OCI-LY7 (cell line): ENCODE data around the gene PRPF40A. TPM values are rescaled to one million over a fixed set of nuclear protein-coding genes. Genes with fewer than 3 reads are reported as not detected.

Experiments used
- BruUV-seq: library from RNA; stranded (reverse); fragments of 400-500 nt; replicated peaks from 2 replicates; lab custom pipeline; 2021; lab: Mats Ljungman, UMichigan
- CTCF ChIA-PET: fragments of 300-600 bp; sonication (Branson Sonifier 250); formaldehyde crosslinking; loops from one replicate; lab custom pipeline; 2022; ENCODE audit warnings: antibody characterized with exemption; ENCODE audit not compliant: unreplicated experiment; lab: Charles Lee
- POLR2A ChIA-PET: fragments of 300-600 bp; sonication (Branson Sonifier 250); formaldehyde crosslinking; loops from one replicate; lab custom pipeline; 2022; ENCODE audit warnings: antibody characterized with exemption; lab: Charles Lee
- DNase-seq: peaks from one replicate; pipeline ENCODE4 v3.0.0-alpha.2; 2015; ENCODE audit warnings: low spot score
- H2AFZ ChIP-seq: fragments of 200-600 bp; sonication (generic), shearing (Covaris generic); 2 replicates; pipeline ENCODE4 v1.6.1; 2014; ENCODE audit warnings: mild to moderate bottlenecking, antibody characterized with exemption, low read length, moderate library complexity
- H3K27ac ChIP-seq: fragments of 200-600 bp; sonication (generic); 2 replicates; pipeline ENCODE4 v1.5.1; 2014; ENCODE audit warnings: mixed run types, low read depth, mild to moderate bottlenecking, moderate library complexity, low read length, inconsistent platforms; ENCODE audit not compliant: poor library complexity, severe bottlenecking
- H3K36me3 ChIP-seq: fragments of 200-600 bp; sonication (generic); 2 replicates; pipeline ENCODE4 v1.6.1; 2014; ENCODE audit warnings: mild to moderate bottlenecking, antibody characterized with exemption, low read length, moderate library complexity, mixed read lengths; ENCODE audit not compliant: insufficient read depth
- H3K4me1 ChIP-seq: fragments of 200-600 bp; sonication (generic); 2 replicates; pipeline ENCODE4 v1.5.1; 2014; ENCODE audit warnings: mild to moderate bottlenecking, low read length; ENCODE audit not compliant: insufficient read depth, poor library complexity, severe bottlenecking
- H3K4me2 ChIP-seq: fragments of 200-600 bp; sonication (generic); 2 replicates; pipeline ENCODE4 v1.6.1; 2014; ENCODE audit warnings: mild to moderate bottlenecking, low read length
- H3K4me3 ChIP-seq: fragments of 200-600 bp; sonication (generic); 2 replicates; pipeline ENCODE4 v1.5.1; 2014; ENCODE audit warnings: mild to moderate bottlenecking, low read depth, low read length; ENCODE audit not compliant: poor library complexity, severe bottlenecking
- H3K79me2 ChIP-seq: fragments of 200-600 bp; sonication (generic); 2 replicates; pipeline ENCODE4 v1.6.1; 2016; ENCODE audit warnings: low read depth, mild to moderate bottlenecking, low read length, moderate library complexity, mixed read lengths; ENCODE audit not compliant: insufficient read depth
- H3K9me2 ChIP-seq: fragments of 200-600 bp; sonication (generic); 2 replicates; pipeline ENCODE4 v1.6.1; 2016; ENCODE audit warnings: mild to moderate bottlenecking, low read length, mixed read lengths; ENCODE audit not compliant: insufficient read depth
- H3K9me3 ChIP-seq: fragments of 200-600 bp; sonication (generic); 2 replicates; pipeline ENCODE4 v1.6.1; 2014; ENCODE audit warnings: mild to moderate bottlenecking, mixed run types, low read length, mixed read lengths
- H4K20me1 ChIP-seq: fragments of 200-600 bp; sonication (generic); 2 replicates; pipeline ENCODE4 v1.6.1; 2014; ENCODE audit warnings: mild to moderate bottlenecking, antibody characterized with exemption, low read length, moderate library complexity, mixed read lengths; ENCODE audit not compliant: insufficient read depth
- CTCF ChIP-seq: fragments of 200-600 bp; sonication (generic); conservative IDR thresholded peaks from 2 replicates; pipeline ENCODE4 v1.5.1; 2014; ENCODE audit warnings: mild to moderate bottlenecking, antibody characterized with exemption, low read length, moderate library complexity, mixed read lengths
- EZH2phosphoT487 ChIP-seq: fragments of 200-600 bp; sonication (generic); IDR thresholded peaks from 2 replicates; pipeline ENCODE4 v1.6.1; 2018; ENCODE audit warnings: low read depth, borderline replicate concordance, mild to moderate bottlenecking, mixed run types, antibody characterized with exemption, low read length, moderate library complexity, mixed read lengths
- intact Hi-C: fragments of 100-400 bp; cut with micrococcal nuclease; formaldehyde crosslinking; loops from one replicate; pipeline ENCODE4 v1.10.0; 2022; ENCODE audit not compliant: unreplicated experiment
- total RNA-seq, 2 experiments: library from RNA; depleted of rRNA in 1 of 2; stranded (reverse); fragments of >200 nt in 1 of 2; shearing (Covaris generic) in 1 of 2; gene quantifications; 2 replicates each; pipeline ENCODE4 v1.2.3, GENCODE V29; 2014 to 2022

Gene PRPF40A
- total RNA-seq, 2 experiments from 2014 or later = 156 to 177 TPM

GRCh38 chr2:152761214-152761613, 44.0 kb upstream of the PRPF40A start:
- no peaks in the 10 kb centered on the region for H3K9me2 ChIP-seq
- no peak for DNase-seq
- BruUV-seq = no TSS peak
- H3K36me3 ChIP-seq = peaks cover 82% of the 10 kb centered on the region
- no peak overlapping the region for H3K27ac ChIP-seq
- CTCF ChIA-PET = no interaction called here
- peaks cover 10% of the 10 kb centered on the region for H3K4me1 ChIP-seq
- H3K9me3 ChIP-seq = no peaks in the 10 kb centered on the region; the same call in 1 of the 2 replicates
- H3K4me2 ChIP-seq = no peak overlapping the region
- H3K79me2 ChIP-seq = no peaks in the 10 kb centered on the region
- H3K4me3 ChIP-seq = no peak overlapping the region
- POLR2A ChIA-PET = no interaction called here
- H4K20me1 ChIP-seq = no peaks in the 10 kb centered on the region
- H2AFZ ChIP-seq = no peak overlapping the region
- intact Hi-C loops = no loop called here
- TF ChIP-seq CTCF (no peak), EZH2phosphoT487 (no peak)

GRCh38 chr2:152759290-152760072, 42.2 kb upstream of the PRPF40A start:
- no TSS peak for BruUV-seq

More at GRCh38 chr2:152759290-152760072, 42.2 kb upstream of the PRPF40A start:
- no peak for DNase-seq
- no peaks in the 10 kb centered on the region for H4K20me1 ChIP-seq
- H3K36me3 ChIP-seq = peaks cover 93% of the 10 kb centered on the region
- peaks cover 8% of the 10 kb centered on the region for H3K4me1 ChIP-seq
- H3K4me2 ChIP-seq = no peak overlapping the region
- CTCF ChIA-PET = no interaction called here
- H3K4me3 ChIP-seq = no peak overlapping the region
- TF ChIP-seq CTCF (no peak), EZH2phosphoT487 (no peak)
- intact Hi-C loops = no loop called here
- POLR2A ChIA-PET = no interaction called here
- no peak overlapping the region for H3K27ac ChIP-seq
- peaks cover under 1% of the 10 kb centered on the region; the same call in 1 of the 2 replicates for H3K79me2 ChIP-seq
- H2AFZ ChIP-seq = no peak overlapping the region
- H3K9me2 ChIP-seq = no peaks in the 10 kb centered on the region
- H3K9me3 ChIP-seq = no peaks in the 10 kb centered on the region; the same call in 1 of the 2 replicates
